CMK (cell line): ENCODE data around the gene CAMK2B.

Experiments
- DNase-seq: peaks from one replicate; pipeline ENCODE4 v3.0.0-alpha.2; 2010; ENCODE audit warnings: low read depth

The CAMK2B gene

DNA sequence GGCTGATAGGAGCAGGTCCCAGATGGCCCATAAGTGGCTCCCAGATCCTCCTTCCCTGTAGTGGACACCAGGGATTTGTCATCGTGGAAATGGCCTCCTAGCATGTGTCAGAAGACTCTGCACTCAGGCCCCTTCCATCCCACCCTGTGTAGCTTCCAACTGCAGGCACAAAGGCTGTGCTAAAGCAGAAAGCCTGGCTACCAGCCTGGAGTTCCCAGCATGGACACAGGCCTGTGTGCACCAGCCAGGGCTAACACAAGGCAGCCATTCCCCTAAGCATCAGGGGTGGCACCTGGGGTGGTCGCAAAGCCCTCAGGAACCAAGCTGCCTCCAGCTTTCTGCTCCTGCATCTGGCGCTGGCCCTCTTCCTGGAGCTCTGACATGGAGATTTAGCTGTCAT lies 4.5 kb upstream of the CAMK2B start:
- DNase-seq: no peak

GRCh38 chr7:44329081-44329480 lies 3.7 kb upstream of the CAMK2B start:
- DNase-seq: no peak

DNA sequence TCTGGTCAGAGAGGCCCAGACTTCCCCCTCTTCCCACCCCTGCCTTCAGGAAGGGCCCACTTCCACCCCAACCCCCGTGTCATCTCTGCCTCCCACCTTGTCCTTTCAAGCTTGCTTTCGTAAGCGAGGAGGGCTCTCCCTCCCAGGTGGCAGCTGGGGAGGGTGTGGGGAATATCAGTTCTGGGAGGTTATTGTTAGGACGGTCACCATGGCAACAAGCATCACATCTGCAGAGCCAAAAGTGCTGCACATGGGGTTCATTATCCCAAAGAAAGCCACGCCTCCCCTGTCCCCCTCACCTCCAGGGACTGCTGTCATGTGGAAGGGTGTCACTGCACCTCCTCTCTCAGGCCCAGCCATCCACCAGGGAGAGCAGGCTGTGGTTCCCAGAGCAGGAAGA lies 2.6 kb upstream of the CAMK2B start:
- no peak for DNase-seq

GRCh38 chr7:44326261-44327125 lies 1.1 kb upstream of the CAMK2B start:
- no peak for DNase-seq

DNA sequence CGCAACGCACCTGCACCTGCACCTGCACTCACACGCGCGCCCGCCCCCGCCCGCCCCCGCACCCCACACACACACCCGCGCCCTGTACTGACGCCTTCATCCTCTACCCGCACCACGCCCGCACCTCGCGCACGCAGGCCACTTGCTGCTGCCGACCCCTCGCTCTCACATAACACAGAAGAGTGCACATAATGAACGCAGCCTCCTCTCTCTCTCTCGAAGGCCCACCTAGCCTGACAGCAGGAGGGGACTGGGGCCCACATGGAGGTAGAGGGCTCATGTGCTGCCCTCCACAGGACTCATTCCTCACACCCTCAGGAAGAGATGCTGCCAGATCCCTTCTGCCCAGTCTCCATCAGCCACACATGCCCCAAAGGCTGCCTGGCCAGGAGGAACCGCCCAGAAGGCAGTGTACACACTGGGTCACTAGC lies 432 bp upstream of the CAMK2B start:
- no peak for DNase-seq

DNA sequence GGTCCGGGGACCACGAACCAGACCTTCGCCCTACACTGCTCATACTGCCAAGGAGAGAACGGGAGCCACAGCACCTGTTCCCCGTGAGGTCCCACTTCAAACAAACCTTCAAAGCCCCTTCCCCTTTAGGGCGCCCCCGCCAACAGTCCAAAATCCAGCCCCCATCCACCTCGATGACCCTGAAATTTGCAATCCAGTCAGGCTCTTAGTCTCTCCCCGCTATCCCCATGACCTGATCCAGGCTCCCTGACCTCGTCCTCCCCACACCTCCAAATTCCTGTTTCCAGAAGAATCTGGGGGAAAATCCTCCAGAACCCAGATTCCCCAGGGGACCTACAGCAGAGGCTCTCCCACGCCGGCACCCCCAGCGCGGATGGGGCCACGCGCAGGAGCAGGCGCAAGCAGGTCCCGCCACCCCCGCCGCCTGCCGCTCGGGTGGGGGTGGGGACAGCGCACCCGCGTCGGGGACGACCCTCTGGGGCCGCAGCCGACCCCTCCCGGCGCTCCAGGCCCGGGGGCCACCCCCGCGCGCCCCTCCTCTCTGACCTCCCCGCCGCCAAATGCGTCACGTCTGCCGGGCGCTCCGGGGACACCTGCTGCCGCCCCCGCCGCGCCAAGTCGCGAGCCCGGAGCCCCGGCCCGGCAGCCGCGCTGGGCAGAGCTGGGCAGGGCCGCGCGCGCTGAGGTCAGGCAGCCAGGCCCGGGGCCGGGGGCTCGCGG lies 753 bp downstream of the CAMK2B start:
- no peak for DNase-seq

- DNase-seq: no peak
These were observed 1.3 kb downstream of the CAMK2B start for GRCh38 chr7:44324204-44324480.

GRCh38 chr7:44323381-44324203 lies 1.8 kb downstream of the CAMK2B start:
- DNase-seq: no peak

- no peak for DNase-seq
These were observed 2.6 kb downstream of the CAMK2B start for GRCh38 chr7:44322631-44323363.

DNA sequence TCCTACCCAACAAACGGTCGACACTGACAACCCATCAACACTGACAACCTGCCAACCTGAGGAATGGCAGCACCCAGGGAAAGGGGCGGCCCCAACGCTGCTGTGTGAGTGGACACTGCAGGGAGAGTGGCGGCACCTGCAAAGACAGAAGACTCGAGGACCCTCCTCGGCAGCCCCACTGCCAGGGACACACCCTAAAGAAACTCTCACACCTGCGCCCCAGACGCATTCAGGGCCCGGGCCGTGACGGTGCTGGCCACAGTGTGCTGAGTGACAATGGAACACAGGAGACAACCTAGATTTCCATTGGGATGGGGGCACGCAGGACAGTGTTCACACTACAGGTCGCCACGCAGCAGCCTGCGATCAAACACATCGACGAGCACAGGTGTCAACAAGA lies 3.6 kb downstream of the CAMK2B start:
- no peak for DNase-seq

- DNase-seq: no peak
These were observed 4.5 kb downstream of the CAMK2B start for GRCh38 chr7:44320794-44321371.

GRCh38 chr7:44320141-44320540 lies 5.3 kb downstream of the CAMK2B start:
- no peak for DNase-seq

DNA sequence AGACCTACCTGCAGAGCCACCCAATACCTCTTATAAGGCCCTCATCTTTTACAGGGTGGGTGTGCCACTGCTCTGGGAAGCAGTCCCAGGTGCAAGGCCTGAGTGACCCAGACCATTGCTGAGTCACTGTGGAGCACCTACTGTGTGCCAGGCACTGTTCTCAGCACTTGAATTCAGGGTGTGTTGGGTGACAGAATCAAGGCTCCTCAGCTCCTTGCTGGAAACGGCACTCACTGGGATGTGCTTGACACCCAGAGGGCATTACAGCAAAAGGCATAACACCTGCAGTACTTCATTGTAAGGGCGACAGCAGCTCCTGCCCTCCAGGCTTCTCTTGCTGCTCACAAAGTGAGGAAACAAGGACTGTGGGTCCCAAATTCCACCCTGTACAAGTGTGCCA lies 7.1 kb downstream of the CAMK2B start:
- DNase-seq: no peak

DNA sequence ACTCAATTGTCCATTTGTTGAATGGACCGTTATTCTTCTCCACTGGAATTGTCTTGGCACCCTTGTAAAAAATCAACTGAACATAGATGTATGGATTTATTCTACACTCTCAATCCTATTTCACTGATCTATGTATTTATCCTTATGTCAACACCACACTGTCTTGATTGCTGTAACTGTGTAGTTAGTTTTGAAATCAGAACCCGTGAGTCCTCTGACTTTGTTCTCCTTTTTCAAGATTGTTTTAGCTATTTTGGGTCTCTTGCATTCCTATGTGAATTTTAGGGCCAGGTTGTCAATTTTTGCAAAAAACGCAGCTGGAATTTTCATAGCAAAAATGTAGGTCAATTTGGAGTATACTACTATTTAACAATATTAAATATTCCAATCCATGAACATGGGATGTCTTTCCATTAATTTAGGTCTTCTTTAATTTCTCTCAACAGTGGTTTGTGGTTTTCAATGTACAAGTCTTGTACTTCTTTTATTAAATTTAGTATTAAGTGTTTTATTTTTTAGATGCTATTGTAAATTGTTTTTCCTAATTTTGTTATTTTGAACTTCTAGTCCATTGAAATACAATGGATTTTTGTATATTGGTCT lies 10.0 kb downstream of the CAMK2B start:
- DNase-seq: no peak

DNA sequence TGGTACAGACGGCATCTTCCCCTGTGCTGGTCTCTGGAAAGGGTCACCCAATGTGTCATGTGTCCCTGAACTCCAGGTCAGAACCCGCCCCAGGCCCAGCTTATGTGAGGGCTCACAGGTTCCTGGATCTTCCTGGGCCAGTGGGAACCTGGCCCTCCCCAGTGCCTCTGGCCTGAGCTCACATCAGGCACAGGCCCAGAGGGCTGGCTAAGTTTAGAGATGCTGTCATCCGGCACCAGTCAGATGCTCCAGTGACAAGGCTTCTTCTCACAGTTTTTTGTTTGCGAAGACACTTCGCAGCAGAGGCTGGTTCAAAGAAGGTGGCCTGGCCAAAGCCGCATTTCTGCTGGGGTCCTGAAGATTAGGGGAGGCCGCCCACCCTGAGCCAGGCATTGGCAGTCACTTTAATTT lies 11.8 kb downstream of the CAMK2B start:
- DNase-seq: no peak

- no peak for DNase-seq
These were observed 12.4 kb downstream of the CAMK2B start for GRCh38 chr7:44313016-44313415.

- DNase-seq: no peak
These were observed 13.6 kb downstream of the CAMK2B start for GRCh38 chr7:44311561-44312495.

GRCh38 chr7:44310221-44310848 lies 15.1 kb downstream of the CAMK2B start:
- DNase-seq: no peak

- no peak for DNase-seq
These were observed 15.9 kb downstream of the CAMK2B start for GRCh38 chr7:44309271-44310091.
